Measurements from ENCODE around the gene ZNF124.
"Not testable (repeated sequence)": the region's sequence is repeated elsewhere in the genome, so short reads cannot be mapped to it uniquely, and the experiment has no call there.

Gene ZNF124

GRCh38 chr1:247171875-247172563, at the start of gene ZNF124:
Gene ZNF124, minus strand, starts transcription at chr1:247172020. Its CDS starts 143 bp downstream, at chr1:247171877.
- not testable (repeated sequence) for DNase-seq (ENCODE audit: low read depth)

- DNase-seq (ENCODE audit: low read depth) = not testable (repeated sequence)
Measured at GRCh38 chr1:247220280-247220679, 48.5 kb upstream of the ZNF124 start.

GRCh38 chr1:247218121-247218651, 46.4 kb upstream of the ZNF124 start:
- no peak for DNase-seq (ENCODE audit: low read depth)

- DNase-seq (ENCODE audit: low read depth) = no peak
Measured at GRCh38 chr1:247216261-247216660, 44.4 kb upstream of the ZNF124 start.

GRCh38 chr1:247212627-247213617, 41.1 kb upstream of the ZNF124 start:
- DNase-seq (ENCODE audit: low read depth) = peak; percentile 23

- no peak for DNase-seq (ENCODE audit: low read depth)
Measured at GRCh38 chr1:247212012-247212411, 40.2 kb upstream of the ZNF124 start.

- DNase-seq (ENCODE audit: low read depth) = no peak
Measured at GRCh38 chr1:247211339-247211738, 39.5 kb upstream of the ZNF124 start.

GRCh38 chr1:247210376-247211117, 38.7 kb upstream of the ZNF124 start:
- peak; percentile 87 for DNase-seq (ENCODE audit: low read depth)

GRCh38 chr1:247210062-247210375, 38.2 kb upstream of the ZNF124 start:
- no peak for DNase-seq (ENCODE audit: low read depth)

GRCh38 chr1:247209396-247209795, 37.6 kb upstream of the ZNF124 start:
- peak; percentile 5 for DNase-seq (ENCODE audit: low read depth)

GRCh38 chr1:247204177-247204647, 32.4 kb upstream of the ZNF124 start:
- no peak for DNase-seq (ENCODE audit: low read depth)

- DNase-seq (ENCODE audit: low read depth) = no peak
Measured at GRCh38 chr1:247198781-247199180, 27.0 kb upstream of the ZNF124 start.

GRCh38 chr1:247193958-247194357, 22.1 kb upstream of the ZNF124 start:
- no peak for DNase-seq (ENCODE audit: low read depth)

GRCh38 chr1:247189981-247190798, 18.4 kb upstream of the ZNF124 start:
- DNase-seq (ENCODE audit: low read depth) = no peak

GRCh38 chr1:247185667-247186066, 13.8 kb upstream of the ZNF124 start:
- DNase-seq (ENCODE audit: low read depth) = no peak

GRCh38 chr1:247184254-247184653, 12.4 kb upstream of the ZNF124 start:
- no peak for DNase-seq (ENCODE audit: low read depth)

- DNase-seq (ENCODE audit: low read depth) = no peak
Measured at GRCh38 chr1:247182994-247183393, 11.2 kb upstream of the ZNF124 start.

- no peak for DNase-seq (ENCODE audit: low read depth)
Measured at GRCh38 chr1:247180581-247180980, 8.8 kb upstream of the ZNF124 start.

GRCh38 chr1:247177755-247178154, 5.9 kb upstream of the ZNF124 start:
- no peak for DNase-seq (ENCODE audit: low read depth)

GRCh38 chr1:247175458-247175857, 3.6 kb upstream of the ZNF124 start:
- no peak for DNase-seq (ENCODE audit: low read depth)

- no peak for DNase-seq (ENCODE audit: low read depth)
Measured at GRCh38 chr1:247173431-247173830, 1.6 kb upstream of the ZNF124 start.

Data from fibroblast of gingiva (primary cell).